Endothelial cell of umbilical vein (primary cell): ENCODE measurements around the gene JSRP1.

ENCODE experiments used
- CTCF ChIP-seq, 2 donors: IDR thresholded peaks; 1 replicate in 1 of 2; 2 replicates in 1 of 2; pipeline ENCODE4 v1.5.1; 2011; ENCODE audit warnings: low read length in 2 of 2, mild to moderate bottlenecking in 2 of 2, moderate library complexity in 2 of 2, control low read depth in 1 of 2, inconsistent platforms in 1 of 2, low read depth in 1 of 2; ENCODE audit not compliant: insufficient read depth in 1 of 2; ENCODE audit errors: extremely low read depth in 1 of 2
- EZH2 ChIP-seq: IDR thresholded peaks from 2 replicates; pipeline ENCODE4 v1.6.1; 2012; ENCODE audit warnings: borderline replicate concordance, low read depth, mild to moderate bottlenecking, moderate library complexity, low read length, inconsistent platforms; ENCODE audit not compliant: severe bottlenecking
- FOS ChIP-seq: IDR thresholded peaks from 2 replicates; pipeline ENCODE4 v1.6.1; 2011; ENCODE audit warnings: mild to moderate bottlenecking, low read length, moderate library complexity, borderline replicate concordance; ENCODE audit not compliant: insufficient read depth
- GATA2 ChIP-seq: IDR thresholded peaks from 2 replicates; pipeline ENCODE4 v1.7.0; 2011; ENCODE audit warnings: low read depth, mild to moderate bottlenecking, moderate library complexity, mixed read lengths, low read length; ENCODE audit not compliant: insufficient read length, insufficient read depth
- MAX ChIP-seq: IDR thresholded peaks from 2 replicates; pipeline ENCODE4 v1.6.1; 2011; ENCODE audit not compliant: insufficient read depth, insufficient read length
- MYC ChIP-seq: IDR thresholded peaks from one replicate; pipeline ENCODE4 v1.6.1; 2011; ENCODE audit warnings: mild to moderate bottlenecking, low read depth, low read length
- POLR2A ChIP-seq: IDR thresholded peaks from 2 replicates; pipeline ENCODE4 v1.6.1; 2012; ENCODE audit warnings: low read depth, mild to moderate bottlenecking, control low read depth, low read length
- POLR2AphosphoS5 ChIP-seq: IDR thresholded peaks from 2 replicates; pipeline ENCODE4 v1.6.1; 2012; ENCODE audit warnings: low read depth, mild to moderate bottlenecking, control low read depth, low read length, moderate library complexity; ENCODE audit not compliant: insufficient read depth

GRCh38 chr19:2282062-2282861 is 26.0 kb upstream of the JSRP1 start, which contains the start of gene PEAK3:
- TF ChIP-seq FOS (no peak), CTCF (IDR thresholded peaks at IDR 0.05; ENCODE audit: extremely low read depth in 1 of 2, insufficient read depth in 1 of 2, low read depth in 1 of 2, low read length in 2 of 2) (no peak), EZH2 (peak; percentile 20), POLR2A (no peak), MYC (no peak), POLR2AphosphoS5 (no peak), MAX (no peak), GATA2 (no peak)
